ENCODE data around the gene TERT. TPM values are rescaled to one million over a fixed set of nuclear protein-coding genes. Genes with fewer than 3 reads are reported as not detected.

Gene TERT
- total RNA-seq, 2 donors from 2014 or later = 7.1 to 9.8 TPM

DNA sequence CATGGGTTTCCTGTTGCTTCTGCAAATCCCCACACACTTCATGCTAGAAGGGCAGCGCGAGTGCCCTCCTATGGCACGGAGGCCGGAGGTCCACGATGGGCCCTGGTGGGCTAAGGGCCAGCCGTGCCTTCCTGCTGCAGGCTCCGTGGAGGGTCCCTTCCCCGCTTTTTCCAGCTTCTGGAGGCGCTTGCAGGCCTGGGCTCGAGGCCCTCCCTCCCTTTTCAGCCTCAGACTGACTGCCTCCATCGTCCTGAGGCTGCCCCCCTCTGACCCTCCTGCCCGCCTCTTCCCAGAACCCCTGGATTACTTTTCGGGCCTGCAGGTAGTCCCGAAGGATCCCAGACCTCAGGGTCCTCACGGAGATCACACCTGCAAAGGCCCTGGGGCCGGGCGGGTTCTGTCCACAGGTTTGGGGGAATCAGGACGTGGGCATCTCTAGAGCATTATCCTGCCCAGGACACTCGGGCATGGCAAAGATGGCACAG is 3.2 kb upstream of the TERT start:
- TF ChIP-seq, protein P1, sequence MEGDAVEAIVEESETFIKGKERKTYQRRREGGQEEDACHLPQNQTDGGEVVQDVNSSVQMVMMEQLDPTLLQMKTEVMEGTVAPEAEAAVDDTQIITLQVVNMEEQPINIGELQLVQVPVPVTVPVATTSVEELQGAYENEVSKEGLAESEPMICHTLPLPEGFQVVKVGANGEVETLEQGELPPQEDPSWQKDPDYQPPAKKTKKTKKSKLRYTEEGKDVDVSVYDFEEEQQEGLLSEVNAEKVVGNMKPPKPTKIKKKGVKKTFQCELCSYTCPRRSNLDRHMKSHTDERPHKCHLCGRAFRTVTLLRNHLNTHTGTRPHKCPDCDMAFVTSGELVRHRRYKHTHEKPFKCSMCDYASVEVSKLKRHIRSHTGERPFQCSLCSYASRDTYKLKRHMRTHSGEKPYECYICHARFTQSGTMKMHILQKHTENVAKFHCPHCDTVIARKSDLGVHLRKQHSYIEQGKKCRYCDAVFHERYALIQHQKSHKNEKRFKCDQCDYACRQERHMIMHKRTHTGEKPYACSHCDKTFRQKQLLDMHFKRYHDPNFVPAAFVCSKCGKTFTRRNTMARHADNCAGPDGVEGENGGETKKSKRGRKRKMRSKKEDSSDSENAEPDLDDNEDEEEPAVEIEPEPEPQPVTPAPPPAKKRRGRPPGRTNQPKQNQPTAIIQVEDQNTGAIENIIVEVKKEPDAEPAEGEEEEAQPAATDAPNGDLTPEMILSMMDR (conservative IDR thresholded peaks at IDR 0.05) = no peak
- no peak overlapping the region for H3K27ac Mint-ChIP-seq

DNA sequence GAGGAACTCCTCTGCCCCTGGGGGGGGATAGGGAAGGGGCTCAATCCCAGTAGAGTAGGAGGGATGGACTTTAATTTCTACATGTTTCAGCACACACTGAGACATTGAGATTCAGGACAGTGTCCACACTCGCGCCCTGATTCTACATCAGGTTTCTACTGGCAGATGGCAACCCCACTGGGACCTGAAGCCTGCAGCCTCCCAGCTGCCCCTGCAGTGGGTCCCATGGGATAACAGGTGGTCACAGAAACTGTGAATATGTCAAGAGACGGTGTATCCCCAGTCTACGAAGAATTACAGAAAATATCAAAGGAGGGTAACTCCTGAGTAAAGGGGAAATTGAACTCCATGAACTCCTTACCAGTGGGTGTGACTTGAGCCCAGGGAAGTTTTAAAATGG is 2.4 kb upstream of the TERT start:
- Mint-ChIP-seq H3K27me3 (ENCODE audit: insufficient read depth) (peaks cover 24% of the 10 kb centered on the region), H3K27ac (no peak overlapping the region), H3K36me3 (ENCODE audit: low read depth) (no peaks in the 10 kb centered on the region), H3K9me3 (no peaks in the 10 kb centered on the region), H3K4me1 (peaks cover 1% of the 10 kb centered on the region), H3K4me3 (no peak overlapping the region)
- Histone ChIP-seq H3K27me3 (ENCODE audit: control insufficient read depth, insufficient read depth, low read length, poor library complexity, severe bottlenecking) (peaks cover 11% of the 10 kb centered on the region), H3K9ac (ENCODE audit: extremely low read depth, low read length, poor library complexity, severe bottlenecking) (no peak overlapping the region), H3K4me3 (ENCODE audit: low read length) (no peak overlapping the region), H3K9me3 (ENCODE audit: control insufficient read depth, low read length) (no peaks in the 10 kb centered on the region), H3K36me3 (ENCODE audit: control insufficient read depth, insufficient read depth, low read length) (no peaks in the 10 kb centered on the region), H3K27ac (ENCODE audit: low read depth, low read length) (no peak overlapping the region), H3K4me1 (ENCODE audit: control insufficient read depth, insufficient read depth, low read length) (no peaks in the 10 kb centered on the region)
- 83 to 92% methylated on average over 4 of the region's 4 CpGs for WGBS, 2 experiments (ENCODE audit: insufficient coverage in 1 of 2, insufficient read length in 1 of 2)
- peak; percentile 23 for DNase-seq
- TF ChIP-seq, protein P1 (conservative IDR thresholded peaks at IDR 0.05) = no peak

More for the DNA sequence above, 3.2 kb upstream of the TERT start:
- Histone ChIP-seq H3K36me3 (ENCODE audit: control insufficient read depth, insufficient read depth, low read length) (no peaks in the 10 kb centered on the region), H3K27me3 (ENCODE audit: control insufficient read depth, insufficient read depth, low read length, poor library complexity, severe bottlenecking) (peaks cover 18% of the 10 kb centered on the region), H3K9ac (ENCODE audit: extremely low read depth, low read length, poor library complexity, severe bottlenecking) (no peak overlapping the region), H3K27ac (ENCODE audit: low read depth, low read length) (no peak overlapping the region), H3K9me3 (ENCODE audit: control insufficient read depth, low read length) (no peaks in the 10 kb centered on the region), H3K4me1 (ENCODE audit: control insufficient read depth, insufficient read depth, low read length) (no peaks in the 10 kb centered on the region), H3K4me3 (ENCODE audit: low read length) (no peak overlapping the region)
- peak; percentile 36 for DNase-seq
- Mint-ChIP-seq H3K4me3 (no peak overlapping the region), H3K27me3 (ENCODE audit: insufficient read depth) (peaks cover 23% of the 10 kb centered on the region), H3K9me3 (no peaks in the 10 kb centered on the region), H3K36me3 (ENCODE audit: low read depth) (no peaks in the 10 kb centered on the region), H3K4me1 (peaks cover 1% of the 10 kb centered on the region)
- 93% methylated on average over 13 to 19 of the region's 19 CpGs for WGBS, 2 experiments (ENCODE audit: insufficient coverage in 1 of 2, insufficient read length in 1 of 2)

DNA sequence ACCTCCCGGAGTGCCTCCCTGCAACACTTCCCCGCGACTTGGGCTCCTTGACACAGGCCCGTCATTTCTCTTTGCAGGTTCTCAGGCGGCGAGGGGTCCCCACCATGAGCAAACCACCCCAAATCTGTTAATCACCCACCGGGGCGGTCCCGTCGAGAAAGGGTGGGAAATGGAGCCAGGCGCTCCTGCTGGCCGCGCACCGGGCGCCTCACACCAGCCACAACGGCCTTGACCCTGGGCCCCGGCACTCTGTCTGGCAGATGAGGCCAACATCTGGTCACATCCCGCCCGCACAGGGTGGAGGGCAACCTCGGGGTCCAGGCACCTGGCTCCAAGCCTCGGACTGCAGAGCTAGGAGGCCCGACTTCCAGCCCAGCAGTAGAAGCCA is 776 bp upstream of the TERT start:
- TF ChIP-seq, protein P1 (conservative IDR thresholded peaks at IDR 0.05) = no peak
- H3K36me3 Mint-ChIP-seq (ENCODE audit: low read depth) = no peaks in the 10 kb centered on the region
- Histone ChIP-seq H3K27ac (ENCODE audit: low read depth, low read length) (no peak overlapping the region), H3K9me3 (ENCODE audit: control insufficient read depth, low read length) (no peaks in the 10 kb centered on the region), H3K9ac (ENCODE audit: extremely low read depth, low read length, poor library complexity, severe bottlenecking) (no peak overlapping the region), H3K4me1 (ENCODE audit: control insufficient read depth, insufficient read depth, low read length) (no peaks in the 10 kb centered on the region), H3K4me3 (ENCODE audit: low read length) (peak overlapping the region; percentile 75), H3K27me3 (ENCODE audit: control insufficient read depth, insufficient read depth, low read length, poor library complexity, severe bottlenecking) (peaks cover 11% of the 10 kb centered on the region), H3K36me3 (ENCODE audit: control insufficient read depth, insufficient read depth, low read length) (no peaks in the 10 kb centered on the region)
- H3K4me1 Mint-ChIP-seq = peaks cover 1% of the 10 kb centered on the region
- no peak overlapping the region for H3K27ac Mint-ChIP-seq
- peaks cover 24% of the 10 kb centered on the region for H3K27me3 Mint-ChIP-seq (ENCODE audit: insufficient read depth)
- peak; percentile 54 for DNase-seq
- H3K4me3 Mint-ChIP-seq = peak overlapping the region; percentile 49
- WGBS, 2 experiments (ENCODE audit: insufficient coverage in 1 of 2, insufficient read length in 1 of 2) = 75 to 79% methylated on average over 18 to 22 of the region's 22 CpGs
- H3K9me3 Mint-ChIP-seq = no peaks in the 10 kb centered on the region
